IPS DF 4.7 (cell line): Measurements from ENCODE around the gene TACC3.

Experiments used
- DNase-seq: peaks from one replicate; pipeline ENCODE4 v3.0.0-alpha.2; 2013; ENCODE audit warnings: low spot score; ENCODE audit errors: extremely low read depth

Gene TACC3

DNA sequence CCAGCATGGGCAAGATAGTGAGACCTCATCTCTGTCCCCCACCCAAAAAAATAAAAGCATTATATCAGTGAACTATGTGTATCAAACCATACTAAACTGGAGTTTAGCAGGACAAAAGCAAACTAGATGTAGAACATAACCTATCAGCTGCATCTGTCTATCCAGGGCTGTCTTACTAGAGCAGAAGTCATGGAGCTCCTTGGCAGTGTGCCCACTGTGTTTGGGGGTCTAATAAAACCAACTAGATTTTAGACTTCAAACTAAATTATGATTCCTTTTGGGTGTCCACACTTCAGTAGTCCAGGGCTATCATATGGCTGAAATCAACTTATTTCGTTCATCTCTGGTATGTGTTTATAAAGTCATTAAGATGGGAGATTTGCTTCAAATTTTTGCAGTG, 17.5 kb upstream of the TACC3 start:
- DNase-seq = no peak

DNA sequence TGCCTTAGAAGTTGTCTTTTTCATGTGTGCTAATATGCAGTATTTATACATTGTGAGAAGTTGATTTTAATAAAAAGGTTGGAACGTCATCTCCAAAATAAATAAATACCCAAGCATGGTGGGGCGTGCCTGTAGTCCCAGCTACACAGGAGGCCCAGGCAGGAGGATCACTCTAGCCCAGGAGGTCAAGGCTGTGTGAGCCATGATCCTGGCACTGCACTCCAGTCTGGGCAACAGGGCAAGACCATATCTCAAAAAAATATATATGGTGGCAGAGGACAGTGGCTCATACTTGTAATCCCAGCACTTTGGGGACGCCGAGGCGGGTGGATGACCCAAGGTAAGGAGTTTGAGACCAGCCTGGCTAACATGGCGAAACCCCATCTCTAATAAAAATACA, 15.6 kb upstream of the TACC3 start:
- DNase-seq = no peak

DNA sequence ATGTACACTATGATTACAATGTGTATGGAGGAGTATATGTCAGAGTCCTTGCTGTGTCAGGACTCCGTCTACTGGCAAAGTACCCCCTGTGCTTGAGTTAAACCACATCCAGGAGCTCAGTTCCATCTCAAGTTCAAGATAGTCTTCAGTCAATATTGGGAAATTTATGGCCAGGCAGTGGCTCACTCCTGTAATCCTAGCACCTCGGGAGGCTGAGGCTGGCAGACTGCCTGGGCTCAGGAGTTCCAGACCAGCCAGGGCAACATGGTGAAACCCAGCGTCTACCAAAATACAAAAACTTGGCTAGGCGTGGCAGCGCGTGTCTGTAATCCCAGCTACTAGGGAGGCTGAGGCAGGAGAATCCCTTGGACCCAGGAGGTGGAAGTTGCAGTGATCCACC, 15.0 kb upstream of the TACC3 start:
- DNase-seq = no peak

DNA sequence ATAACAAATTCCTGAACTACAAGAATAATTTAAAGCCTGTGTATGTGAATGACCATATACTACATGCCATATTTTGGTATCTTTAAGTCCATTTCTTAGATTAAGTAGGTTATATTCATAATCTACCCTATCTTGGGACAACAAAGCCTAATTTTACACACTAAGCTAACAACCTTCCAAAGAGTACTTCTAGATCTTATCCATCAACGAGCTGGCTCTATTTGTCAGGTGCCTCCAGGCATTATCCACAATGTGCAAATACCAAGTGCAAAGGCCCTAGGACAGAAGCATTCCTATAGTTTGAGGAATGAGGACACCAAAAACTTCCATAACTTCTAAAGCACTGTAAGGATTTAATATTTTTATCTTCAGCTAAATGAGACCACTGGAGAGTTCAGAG, 12.7 kb upstream of the TACC3 start:
- DNase-seq = no peak

DNA sequence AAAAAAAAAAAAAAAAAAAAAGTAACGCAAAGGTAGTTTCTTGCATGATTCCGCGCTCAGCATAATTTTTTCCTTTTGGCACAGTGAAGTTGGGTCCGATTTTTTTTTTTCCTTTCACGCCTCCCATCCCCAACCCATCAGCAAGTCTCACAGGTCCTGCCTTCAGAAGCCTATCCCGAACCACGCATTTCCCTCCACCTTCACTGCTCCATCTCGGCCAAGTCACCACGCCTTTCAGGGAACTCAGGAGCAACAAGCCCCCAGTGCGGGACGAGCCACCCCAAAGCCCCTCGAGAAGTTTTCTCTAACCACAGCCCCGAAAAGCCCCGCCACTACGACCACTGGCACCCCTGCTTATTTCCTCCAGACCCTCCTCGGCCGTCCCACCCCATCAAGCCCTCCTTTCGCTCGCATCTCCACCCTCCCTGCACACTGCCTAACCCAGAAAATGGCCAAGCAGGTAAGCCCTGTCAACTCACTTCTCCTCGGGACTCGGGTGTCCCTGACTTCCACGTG, 10.2 kb upstream of the TACC3 start:
- DNase-seq = no peak

DNA sequence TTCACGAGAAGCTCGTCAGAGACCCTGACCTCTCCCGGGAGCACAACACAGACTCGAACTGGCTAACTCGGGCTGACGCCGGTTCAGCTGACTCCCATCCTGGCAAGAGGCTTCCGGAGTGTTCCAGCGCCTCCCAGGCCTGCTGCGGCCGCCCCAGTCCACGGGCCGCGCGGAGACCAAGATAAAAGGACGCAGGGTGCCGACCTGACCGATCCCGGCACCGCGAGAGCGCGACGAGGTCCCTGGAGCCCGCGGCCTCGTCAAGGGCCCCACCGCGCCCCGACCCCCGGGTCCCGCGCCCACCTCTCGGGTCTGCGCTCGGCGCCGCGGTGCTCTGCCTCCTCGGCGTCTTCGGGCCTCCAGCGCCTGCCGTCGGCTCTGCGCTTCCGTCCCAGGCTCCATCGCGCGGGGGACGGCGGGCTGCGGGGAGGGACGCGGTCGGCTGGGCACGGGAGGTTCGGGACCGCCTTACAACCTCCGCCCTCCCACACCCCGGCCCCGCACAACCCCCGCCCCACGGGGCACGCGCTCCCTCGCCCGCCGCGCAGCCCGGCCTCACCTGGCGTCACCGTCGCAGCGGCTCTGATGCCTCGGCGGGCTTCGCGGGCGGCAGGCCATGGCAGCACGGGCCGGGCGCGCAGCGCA, 9.6 kb upstream of the TACC3 start:
- DNase-seq = no peak

DNA sequence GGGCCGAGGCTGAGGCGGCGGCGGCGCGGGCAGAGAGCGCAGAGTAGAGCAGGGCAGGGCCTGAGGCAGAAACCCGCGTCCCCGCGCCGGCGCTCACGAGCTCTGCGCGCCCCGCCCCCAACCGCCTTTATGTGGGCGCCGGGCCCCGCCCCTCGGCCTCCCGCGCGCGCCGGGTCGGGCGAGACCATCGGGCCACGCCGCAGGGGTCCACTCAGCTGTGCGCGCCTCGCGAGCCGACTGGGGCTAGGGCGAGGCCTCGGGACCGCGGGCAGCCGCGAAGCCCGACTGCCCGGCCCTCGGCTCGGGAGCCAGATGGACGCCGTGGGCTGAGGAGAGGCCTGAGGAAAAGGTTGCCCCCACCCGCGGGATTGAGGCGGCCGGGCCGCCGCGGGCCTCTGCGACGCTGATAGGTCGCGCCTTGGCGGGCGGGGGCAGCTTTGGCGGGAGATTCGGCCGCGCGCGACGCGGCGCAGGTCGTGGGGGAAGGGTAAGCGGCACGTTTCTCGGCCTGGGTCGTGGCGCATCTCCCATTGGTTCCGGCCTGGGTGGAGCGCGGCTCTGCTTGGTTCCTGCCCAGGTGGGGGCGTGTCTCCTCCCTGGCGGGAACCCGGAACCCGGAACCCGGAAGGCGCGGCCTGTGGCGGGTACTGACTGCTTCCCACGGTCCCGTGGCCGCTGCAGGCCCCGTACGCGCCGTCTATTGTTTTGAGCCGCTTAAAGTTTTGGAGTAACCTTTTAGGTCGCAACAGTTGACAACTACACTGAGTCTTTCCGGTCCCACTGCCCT, 8.9 kb upstream of the TACC3 start, which contains the start of gene SLBP:
Gene SLBP (minus strand): TSS at position 104 of the 787 bp plus-strand sequence. CDS start 131 bp downstream, outside the sequence.
- no peak for DNase-seq

DNA sequence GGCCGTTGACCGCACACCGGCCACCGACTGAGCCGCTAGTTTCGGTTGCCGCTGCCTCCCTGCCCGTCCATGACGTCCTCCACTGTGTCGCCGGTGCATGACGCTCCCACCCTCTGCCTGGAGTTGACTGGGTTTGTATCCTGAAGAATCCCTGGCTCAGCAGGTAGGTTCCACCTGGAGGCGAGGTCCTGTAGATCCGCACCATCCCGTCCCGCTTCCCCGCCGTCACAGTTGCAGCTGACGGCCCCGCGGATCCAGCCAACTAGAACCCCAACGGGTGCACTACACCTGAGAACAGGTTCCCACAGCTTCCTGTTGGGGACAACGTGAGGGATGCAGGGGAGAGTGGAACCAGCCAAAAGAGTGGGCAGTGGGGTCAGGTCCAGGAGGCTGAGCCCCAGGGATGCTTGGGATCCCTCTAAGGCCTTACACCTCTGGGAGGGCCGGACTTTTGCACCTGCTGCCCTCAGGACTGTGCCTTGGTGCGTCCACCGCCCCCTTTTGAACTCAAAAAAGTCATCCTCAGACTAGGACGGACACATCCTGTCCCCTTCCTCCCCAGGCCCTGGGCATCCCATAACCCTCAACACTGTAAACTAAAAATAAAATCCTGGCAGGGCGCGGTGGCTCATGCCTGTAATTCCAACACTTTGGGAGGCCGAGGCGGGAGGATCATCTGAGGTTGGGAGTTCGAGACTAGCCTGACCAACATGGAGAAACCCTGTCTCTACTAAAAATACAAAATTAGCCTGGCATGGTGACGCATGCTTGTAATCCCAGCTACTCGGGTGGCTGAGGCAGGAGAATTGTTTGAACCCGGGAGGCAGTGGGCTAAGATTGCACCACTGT, 8.1 kb upstream of the TACC3 start:
- no peak for DNase-seq

DNA sequence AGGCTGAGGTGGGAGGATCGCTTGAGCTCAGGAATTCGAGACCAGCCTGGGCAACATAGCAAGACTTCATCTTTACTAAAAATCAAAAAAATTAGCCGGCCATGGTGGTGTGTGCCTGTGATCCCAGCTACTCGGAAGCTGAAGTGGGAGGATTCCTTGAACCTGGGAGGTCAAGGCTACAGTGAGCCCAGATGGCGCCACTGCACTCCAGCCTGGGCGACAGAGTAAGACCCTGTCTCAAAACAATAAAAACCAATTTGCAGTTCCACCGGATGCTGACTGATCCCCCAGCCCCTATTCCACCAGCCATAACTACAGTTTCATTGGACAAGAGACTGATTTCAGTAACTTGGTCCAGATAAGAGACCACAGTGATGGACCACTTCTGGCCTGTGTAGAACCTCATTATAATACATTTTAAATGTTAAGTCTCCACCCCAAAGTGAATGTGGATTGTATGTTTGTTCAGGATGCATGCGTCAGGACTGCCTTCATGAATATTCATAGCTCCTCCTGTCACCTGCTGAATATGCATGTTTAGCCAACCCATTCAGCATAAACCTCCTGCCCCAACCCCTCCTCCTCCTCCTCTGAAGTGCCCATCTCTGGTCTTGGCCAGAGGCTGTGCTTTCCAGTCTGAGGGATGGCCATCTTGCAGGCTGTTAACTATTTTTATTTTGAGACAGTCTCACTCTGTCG, 6.9 kb upstream of the TACC3 start:
- no peak for DNase-seq

DNA sequence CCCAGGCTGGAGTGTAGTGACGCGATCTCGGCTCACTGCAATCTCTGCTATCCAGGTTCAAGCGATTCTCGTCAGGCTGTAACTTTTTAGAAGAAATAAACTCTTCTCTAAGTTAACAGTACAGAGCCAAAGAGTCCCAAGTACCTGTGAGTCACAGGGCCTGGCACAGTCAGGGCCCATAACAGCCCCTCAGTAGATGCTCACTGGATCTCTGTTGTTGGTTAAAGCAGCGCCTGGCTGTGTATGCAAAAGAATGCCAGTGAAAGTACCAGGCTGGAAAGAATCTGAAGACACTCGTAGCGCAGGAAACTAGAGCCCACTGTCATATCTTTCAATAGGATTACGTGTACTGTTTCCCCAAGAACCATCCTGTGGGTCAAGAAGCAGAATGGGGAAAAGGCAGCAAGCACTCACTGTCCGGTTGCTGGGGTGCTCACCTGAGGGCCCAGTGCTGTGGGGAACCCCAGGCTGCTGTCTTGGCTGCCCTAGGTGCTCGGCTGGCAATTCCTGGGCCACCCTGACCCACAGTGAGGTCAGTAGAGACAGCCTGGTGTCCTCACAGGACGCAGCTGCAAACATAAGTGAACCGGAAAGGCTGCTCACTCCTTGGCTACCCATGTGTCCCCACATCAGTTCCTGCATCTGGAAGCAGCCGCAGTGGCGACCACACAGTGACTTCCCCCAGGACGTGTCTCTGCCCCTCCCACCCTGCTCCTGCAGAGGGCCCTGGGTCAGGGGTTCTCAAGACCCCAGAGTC, 6.1 kb upstream of the TACC3 start:
- DNase-seq = no peak

DNA sequence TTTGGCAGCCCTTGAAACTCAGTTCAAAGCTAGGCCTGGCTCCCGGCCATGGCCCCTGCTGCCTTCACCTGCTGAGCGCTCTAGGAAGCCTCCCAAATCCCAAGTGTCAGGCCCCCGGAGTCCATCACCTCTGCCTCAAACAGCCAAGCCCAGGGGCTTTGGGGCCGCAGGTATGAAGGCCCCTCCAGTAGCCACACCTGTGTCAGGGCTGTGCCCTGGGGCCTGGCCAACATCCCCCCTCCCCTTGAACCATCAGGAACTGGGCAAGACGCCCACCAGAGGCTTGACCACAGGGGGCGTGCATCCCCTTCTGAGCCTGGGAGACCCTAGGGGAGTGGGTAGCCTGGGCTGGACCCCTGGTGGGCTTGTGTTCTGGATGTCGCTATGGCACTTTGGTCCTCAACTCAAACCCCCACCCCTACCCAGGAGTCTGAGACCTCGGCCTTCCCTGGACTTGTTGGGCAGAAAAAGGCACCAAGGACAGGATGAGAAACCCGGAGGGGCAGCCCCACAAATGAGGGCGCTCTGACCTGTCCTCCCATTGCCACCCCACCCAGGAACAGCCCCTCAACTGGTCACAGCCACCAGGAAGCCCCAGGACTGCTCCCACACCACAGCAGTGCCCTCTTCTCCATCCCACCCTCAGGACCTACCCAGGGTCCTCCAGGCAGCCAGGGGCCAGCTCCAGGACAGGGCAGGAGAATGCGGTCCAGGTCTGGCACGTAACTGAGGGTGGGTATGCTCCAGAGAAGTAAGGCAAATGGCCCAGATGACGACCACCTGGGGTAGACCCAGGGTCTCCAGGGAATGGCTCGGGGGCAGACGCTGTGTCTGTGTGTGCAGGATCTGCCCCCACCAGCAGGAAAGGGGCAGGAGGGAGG, 5.0 kb upstream of the TACC3 start:
- no peak for DNase-seq

DNA sequence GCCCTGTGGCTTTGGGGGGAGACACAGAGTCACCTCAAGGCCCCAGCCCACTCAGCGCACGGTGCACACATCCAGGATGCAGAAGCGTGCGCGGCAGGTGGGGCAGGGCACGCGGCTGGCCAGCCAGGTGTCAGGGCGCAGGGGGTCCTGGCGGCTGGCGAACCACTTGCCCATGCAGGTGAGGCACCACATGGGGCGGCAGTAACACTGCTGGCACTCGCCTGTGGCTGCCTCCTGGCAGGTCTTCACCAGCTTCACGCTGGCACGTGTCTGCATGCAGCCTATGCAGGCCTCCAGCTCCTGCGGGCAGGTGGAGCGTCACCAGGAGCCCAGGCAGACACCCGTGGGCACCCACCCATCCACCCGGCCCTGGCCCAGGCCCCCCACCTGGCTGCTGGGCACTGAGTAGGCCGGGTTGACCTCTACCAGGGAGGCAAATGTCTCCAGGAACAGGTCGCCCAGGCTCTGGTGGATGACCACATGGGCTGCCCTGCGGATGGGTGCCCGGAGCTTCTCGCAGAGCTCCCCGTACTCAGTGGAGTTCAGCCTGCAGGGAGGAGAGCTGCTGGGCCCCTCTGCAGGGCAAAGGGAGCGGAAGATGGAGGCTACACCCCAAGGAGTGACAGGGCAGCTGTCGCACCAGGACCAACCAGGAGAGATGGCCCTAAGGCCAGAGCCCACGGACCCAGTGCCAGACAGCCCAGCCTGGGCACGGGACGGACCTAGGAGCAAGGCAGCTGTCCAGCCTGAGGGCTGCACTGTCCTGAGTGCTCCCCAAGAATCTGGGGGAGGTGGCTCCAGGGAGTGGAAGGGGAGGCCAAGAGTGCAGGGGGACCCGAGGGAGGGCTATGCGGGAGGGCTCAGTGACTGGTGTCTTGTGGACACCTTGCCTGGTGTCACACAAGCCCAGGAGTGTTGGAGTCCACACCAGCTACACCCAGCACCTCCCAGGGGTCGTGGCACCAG, 3.9 kb upstream of the TACC3 start:
- no peak for DNase-seq

DNA sequence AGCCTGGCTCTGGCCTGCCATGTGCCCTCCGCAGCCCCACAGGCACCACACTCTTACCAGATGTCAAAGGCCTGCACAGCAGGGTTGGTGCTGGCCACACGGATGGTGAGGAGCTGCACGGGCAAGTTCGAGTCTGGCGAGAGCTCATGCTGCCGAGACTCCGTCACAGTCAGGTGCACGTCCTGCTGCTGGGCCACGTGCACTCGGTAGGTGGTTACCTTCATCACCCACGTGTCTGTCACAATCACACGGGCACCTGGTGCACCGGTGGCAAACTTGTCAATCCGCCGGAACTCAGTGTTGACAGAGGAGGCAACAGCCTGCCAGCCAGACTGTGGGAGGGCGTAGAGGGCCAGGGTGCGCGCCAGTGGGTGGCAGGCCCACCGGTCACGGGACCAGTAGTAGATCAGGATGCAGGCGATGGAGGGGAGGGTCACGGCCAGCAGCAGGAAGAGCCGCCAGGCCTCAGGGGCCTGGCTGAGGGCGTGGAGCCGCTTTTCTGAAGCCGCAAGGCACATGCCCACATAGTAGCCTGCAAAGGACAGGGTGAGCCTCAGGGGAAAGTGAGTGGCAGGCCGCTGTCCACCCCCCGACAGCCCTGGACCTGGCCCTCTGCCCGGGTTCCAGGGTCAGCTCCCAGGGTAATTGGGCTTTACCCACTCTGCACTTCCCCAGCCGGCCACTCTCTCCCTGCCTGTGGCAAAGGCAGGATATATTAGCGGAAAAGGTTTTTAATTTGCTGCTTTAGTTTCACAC, 3.0 kb upstream of the TACC3 start:
- DNase-seq = no peak

DNA sequence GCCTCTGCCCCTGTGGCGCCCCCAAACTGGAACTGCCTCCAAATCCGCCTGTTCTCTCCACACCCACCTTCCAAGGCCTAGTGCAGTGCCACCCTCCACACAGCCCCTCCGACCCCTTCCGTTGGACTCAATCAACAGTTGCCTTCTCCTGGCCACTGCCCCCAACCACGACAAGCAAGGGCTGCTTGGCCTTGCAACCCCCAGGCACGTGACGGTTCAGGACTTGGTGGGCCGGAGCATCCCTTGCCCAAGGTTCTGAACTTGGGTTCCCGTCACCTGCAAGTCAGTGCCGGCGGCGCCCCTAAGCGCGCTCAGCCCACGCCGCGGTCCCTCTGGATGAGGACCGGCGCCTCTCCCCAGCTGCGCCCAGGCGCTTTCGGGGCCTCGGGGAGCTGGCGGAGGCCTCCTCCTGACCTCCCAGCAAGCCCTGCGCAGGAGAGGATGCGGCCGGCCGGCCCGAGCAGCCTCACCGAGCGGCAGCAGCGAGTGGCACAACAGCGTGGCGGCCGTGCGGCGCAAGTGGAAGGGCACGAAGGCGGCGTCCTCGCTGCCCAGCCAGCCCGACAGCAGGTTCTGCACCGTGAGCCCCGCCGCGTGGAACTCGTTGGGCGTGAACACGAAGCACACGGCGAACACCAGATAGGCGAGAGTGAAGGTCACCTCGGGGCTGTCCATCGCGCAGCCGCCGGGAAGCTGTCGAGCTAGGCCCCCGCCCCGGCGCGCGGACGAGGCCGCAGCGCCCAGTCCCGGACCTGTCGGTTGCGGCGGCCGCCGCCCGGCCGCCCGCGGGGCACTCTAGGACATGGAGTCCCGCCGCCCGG, 948 bp upstream of the TACC3 start:
- no peak for DNase-seq

DNA sequence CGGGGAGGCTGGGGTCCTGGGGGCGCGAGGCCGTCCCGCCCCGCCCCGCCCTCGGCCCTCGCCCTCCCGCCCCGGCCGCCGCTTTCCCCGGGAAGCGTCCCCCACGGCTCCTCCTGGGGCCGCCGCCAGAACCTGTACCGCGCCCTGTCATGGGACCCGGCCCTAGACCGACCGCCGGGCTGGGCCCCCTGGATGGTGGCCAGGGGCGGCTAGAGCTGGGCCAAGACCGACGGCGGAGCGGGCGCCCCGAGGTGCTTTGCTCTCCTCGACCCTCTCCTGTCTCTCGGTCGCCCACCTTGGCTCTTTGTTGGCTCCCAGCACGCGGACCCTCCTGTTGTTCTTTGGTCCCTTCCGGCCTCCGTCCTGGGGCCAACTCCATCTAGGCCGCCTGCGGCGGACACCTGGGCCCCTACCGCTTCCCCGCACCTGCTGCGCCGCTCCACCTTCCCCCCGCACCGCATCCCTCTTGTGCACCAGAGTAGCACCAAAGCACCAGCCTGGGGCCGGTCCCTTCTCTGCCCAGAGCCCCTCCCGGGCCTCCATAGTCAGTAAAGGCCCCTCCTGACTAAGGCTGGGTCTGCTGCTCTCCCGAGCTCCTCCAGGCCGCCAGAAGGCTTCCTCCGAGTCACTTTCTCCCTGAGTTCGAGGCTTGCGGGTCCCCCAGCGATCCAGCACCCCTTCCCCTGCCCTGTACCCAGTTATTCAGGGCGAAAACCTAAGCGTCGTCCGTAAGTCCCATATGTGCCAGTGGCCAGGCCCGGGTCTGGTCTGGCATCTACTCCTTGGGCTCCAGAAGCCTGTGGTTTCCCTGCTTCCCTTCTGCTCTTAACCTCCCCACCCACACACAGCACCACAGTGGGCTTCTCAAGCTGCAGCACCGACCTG, 587 bp downstream of the TACC3 start:
- no peak for DNase-seq
